Activated CD4-positive, CD25-positive, alpha-beta regulatory T cell treated with anti-CD3 and anti-CD28 coated beads, Interleukin-2, amount 50 U/mL, for 72 hours (primary cell): ENCODE data around the gene WDR37.
A peak's percentile ranks its signal among the peaks of the same experiment; 100 is the strongest.
"Not testable (repeated sequence)": the region's sequence is repeated elsewhere in the genome, so short reads cannot be mapped to it uniquely, and the experiment has no call there.

Experiments used
- DNase-seq: peaks from one replicate; pipeline ENCODE4 v3.0.0; 2021

WDR37 gene

GRCh38 chr10:1109795-1110673 is 53.8 kb downstream of the WDR37 start:
- peak; percentile 73 for DNase-seq

- no peak for DNase-seq
Measured at GRCh38 chr10:1110674-1111119, 54.5 kb downstream of the WDR37 start.

GRCh38 chr10:1114315-1114714 is 58.1 kb downstream of the WDR37 start:
- no peak for DNase-seq

- DNase-seq, result no peak
Measured at GRCh38 chr10:1114719-1115606, 58.8 kb downstream of the WDR37 start.

GRCh38 chr10:1115607-1115955 is 59.4 kb downstream of the WDR37 start:
- DNase-seq, result no peak

GRCh38 chr10:1116051-1116450 is 59.9 kb downstream of the WDR37 start:
- no peak for DNase-seq

GRCh38 chr10:1116696-1117280 is 60.6 kb downstream of the WDR37 start:
- no peak for DNase-seq

GRCh38 chr10:1117651-1118050 is 61.5 kb downstream of the WDR37 start:
- DNase-seq, result no peak

- DNase-seq, result not testable (repeated sequence)
Measured at GRCh38 chr10:1118318-1118717, 62.1 kb downstream of the WDR37 start.

GRCh38 chr10:1119027-1119426 is 62.8 kb downstream of the WDR37 start:
- no peak for DNase-seq

- no peak for DNase-seq
Measured at GRCh38 chr10:1119501-1119900, 63.3 kb downstream of the WDR37 start.

- DNase-seq, result no peak
Measured at GRCh38 chr10:1120306-1120705, 64.1 kb downstream of the WDR37 start.

GRCh38 chr10:1120801-1121211 is 64.6 kb downstream of the WDR37 start:
- DNase-seq, result no peak

- no peak for DNase-seq
Measured at GRCh38 chr10:1121271-1121970, 65.2 kb downstream of the WDR37 start.

- DNase-seq, result no peak
Measured at GRCh38 chr10:1122349-1122748, 66.2 kb downstream of the WDR37 start.

GRCh38 chr10:1123198-1123597 is 67.0 kb downstream of the WDR37 start:
- no peak for DNase-seq

GRCh38 chr10:1123972-1124371 is 67.8 kb downstream of the WDR37 start:
- no peak for DNase-seq

- no peak for DNase-seq
Measured at GRCh38 chr10:1124796-1125195, 68.6 kb downstream of the WDR37 start.

GRCh38 chr10:1126461-1126860 is 70.3 kb downstream of the WDR37 start:
- DNase-seq, result no peak

- DNase-seq, result no peak
Measured at GRCh38 chr10:1127629-1128028, 71.4 kb downstream of the WDR37 start.

- DNase-seq, result no peak
Measured at GRCh38 chr10:1128115-1128514, 71.9 kb downstream of the WDR37 start.

- no peak for DNase-seq
Measured at GRCh38 chr10:1128649-1129048, 72.5 kb downstream of the WDR37 start.

- DNase-seq, result no peak
Measured at GRCh38 chr10:1130226-1130625, 74.0 kb downstream of the WDR37 start.
